SK-N-SH treated with all-trans-retinoic acid at 6 μM for 48 hours (cell line): ENCODE results near the gene FAM177A1.

Source experiments
- ARNTL ChIP-seq: fragments of 450-650 bp; formaldehyde crosslinking; IDR thresholded peaks from 2 replicates; pipeline ENCODE4 v1.5.0; 2020; ENCODE audit warnings: low read depth, mild to moderate bottlenecking, moderate library complexity, borderline replicate concordance
- CREB5 ChIP-seq: fragments of 250-450 bp; sonication (Bioruptor Pico); IDR thresholded peaks from 2 replicates; pipeline ENCODE4 v1.5.1; 2020; ENCODE audit warnings: low read depth, mild to moderate bottlenecking, moderate library complexity
- CSRNP3 ChIP-seq: fragments of 250-450 bp; sonication (Bioruptor Pico); IDR thresholded peaks from 2 replicates; pipeline ENCODE4 v1.5.1; 2021; ENCODE audit warnings: mild to moderate bottlenecking, moderate library complexity
- GLIS3 ChIP-seq: fragments of 250-450 bp; sonication (Bioruptor Pico); IDR thresholded peaks from 2 replicates; pipeline ENCODE4 v1.5.0; 2020; ENCODE audit warnings: mild to moderate bottlenecking, moderate library complexity
- PATZ1 ChIP-seq: fragments of 250-450 bp; sonication (Bioruptor Pico); IDR thresholded peaks from 2 replicates; pipeline ENCODE4 v1.8.0; 2020; ENCODE audit warnings: mild to moderate bottlenecking, moderate library complexity, borderline replicate concordance
- RARB ChIP-seq: fragments of 250-450 bp; sonication (Bioruptor Pico); IDR thresholded peaks from 2 replicates; pipeline ENCODE4 v1.8.0; 2021; ENCODE audit warnings: mild to moderate bottlenecking, moderate library complexity
- SNAI2 ChIP-seq: fragments of 250-450 bp; sonication (Bioruptor Pico); IDR thresholded peaks from 2 replicates; pipeline ENCODE4 v1.5.0; 2020; ENCODE audit warnings: mild to moderate bottlenecking, moderate library complexity
- TOX ChIP-seq: fragments of 250-450 bp; sonication (Bioruptor Pico); IDR thresholded peaks from 2 replicates; pipeline ENCODE4 v1.8.0; 2021; ENCODE audit warnings: mild to moderate bottlenecking, moderate library complexity, borderline replicate concordance
- ZFP30 ChIP-seq: fragments of 450-650 bp; formaldehyde crosslinking; IDR thresholded peaks from 2 replicates; pipeline ENCODE4 v1.5.0; 2022; ENCODE audit warnings: mild to moderate bottlenecking, moderate library complexity
- ZNF8 ChIP-seq: fragments of 450-650 bp; formaldehyde crosslinking; IDR thresholded peaks from 2 replicates; pipeline ENCODE4 v1.5.0; 2020; ENCODE audit warnings: mild to moderate bottlenecking, moderate library complexity

GRCh38 chr14:35121887-35122695 is 76.0 kb downstream of the FAM177A1 start, which contains the start of the genes PPP2R3C and PRORP:
- TF ChIP-seq CSRNP3 (no peak), ARNTL (CRISPR knock-in tag) (no peak), ZNF8 (CRISPR knock-in tag) (no peak), CREB5 (CRISPR knock-in tag) (no peak), SNAI2 (no peak), TOX (CRISPR knock-in tag) (no peak), RARB (CRISPR knock-in tag) (no peak), PATZ1 (CRISPR knock-in tag) (no peak), GLIS3 (CRISPR knock-in tag) (no peak), ZFP30 (CRISPR knock-in tag) (no peak)
